Lung (tissue), 12 donors: Measurements from ENCODE around the gene LDB3. TPM values are rescaled to one million over a fixed set of nuclear protein-coding genes. Genes with fewer than 3 reads are reported as not detected.

Experiments used
- ATAC-seq: fragments of 200-7000 bp; cut with Tn5 transposase; one replicate; pipeline ENCODE4 v1.9.1; 2020; ENCODE audit warnings: moderate number of reproducible peaks; ENCODE audit not compliant: insufficient read depth, low FRiP score
- DNase-seq, 3 donors: peaks; one replicate each; pipeline ENCODE4 v3.0.0-alpha.2; 2013 to 2017
- H3K27ac ChIP-seq, 2 donors: one replicate each; pipeline ENCODE4 v1.5.1; 2013; ENCODE audit warnings: mild to moderate bottlenecking in 2 of 2, moderate library complexity in 2 of 2, control low read depth in 1 of 2, inconsistent platforms in 1 of 2, low read depth in 1 of 2, low read length in 1 of 2
- H3K27me3 ChIP-seq, 3 donors: one replicate each; pipeline ENCODE4 v1.5.1; 2013; ENCODE audit warnings: low read length in 2 of 3; ENCODE audit not compliant: control insufficient read depth in 3 of 3, insufficient read depth in 3 of 3
- H3K36me3 ChIP-seq, 4 donors: one replicate each; pipeline ENCODE4 v1.5.1; 2013; ENCODE audit warnings: low read length in 4 of 4, mild to moderate bottlenecking in 1 of 4, moderate library complexity in 1 of 4; ENCODE audit not compliant: control insufficient read depth in 4 of 4, insufficient read depth in 4 of 4
- H3K4me1 ChIP-seq, 5 donors: one replicate each; pipeline ENCODE4 v1.5.1; 2013; ENCODE audit warnings: low read length in 5 of 5, mild to moderate bottlenecking in 2 of 5, moderate library complexity in 1 of 5; ENCODE audit not compliant: control insufficient read depth in 5 of 5, insufficient read depth in 5 of 5
- H3K4me3 ChIP-seq: one replicate; pipeline ENCODE4 v1.5.1; 2013; ENCODE audit warnings: mild to moderate bottlenecking, control low read depth, moderate library complexity
- H3K9ac ChIP-seq, 2 donors: one replicate each; pipeline ENCODE4 v1.5.1; 2013; ENCODE audit warnings: low read length in 2 of 2, control low read depth in 1 of 2; ENCODE audit not compliant: insufficient read depth in 1 of 2
- H3K9me3 ChIP-seq, 4 donors: one replicate each; pipeline ENCODE4 v1.5.1; 2013; ENCODE audit warnings: low read length in 3 of 4, mild to moderate bottlenecking in 1 of 4, moderate library complexity in 1 of 4; ENCODE audit not compliant: control insufficient read depth in 4 of 4, insufficient read depth in 3 of 4
- CTCF ChIP-seq: IDR thresholded peaks from 2 replicates; pipeline ENCODE4 v1.5.1; 2012; ENCODE audit warnings: mild to moderate bottlenecking; ENCODE audit errors: control extremely low read depth, extremely low read depth
- WGBS, 2 donors: extraction: QIAGEN DNeasy Blood & Tissue Kit; methylation state at CpG; one replicate each; pipeline ENCODE4 v1.1.7; 2013; 5-methylcytosine and 5-hydroxymethylcytosine counted together
- polyA plus RNA-seq, 2 donors: library from polyadenylated mRNA; stranded (reverse); fragments of 200-250 nt; gene quantifications; one replicate each; pipeline ENCODE4 v1.2.1, GENCODE V29; 2013
- total RNA-seq, 2 donors: library from RNA; depleted of rRNA in 1 of 2; stranded (reverse); fragments of >200 nt in 1 of 2; gene quantifications; one replicate each; pipeline ENCODE4 v1.2.1, GENCODE V29; 2014 to 2021
- donor health status: control.
- donor health status: control.
- donor health status: Bipolar disorder and iron deficiency.
- donor health status: healthy.
- donor health status: DM: yes; HTN: yes; CAD: no.

LDB3 gene
- total and polyA plus RNA-seq, 4 donors = 0.37 to 3.2 (median 1.5) TPM

GRCh38 chr10:86662186-86663045, 5.9 kb upstream of the LDB3 start:
- DNase-seq (no peak), ATAC-seq (no peak)
- peaks cover 0 to 2% (median 0%) of the 10 kb centered on the region in 4 donors for H3K9me3 ChIP-seq
- TF ChIP-seq CTCF = no peak
- WGBS, 2 donors = 86 to 92% methylated on average over 17 to 19 of the region's 19 CpGs
- no peak overlapping the region for H3K4me3 ChIP-seq
- no peak overlapping the region for H3K9ac ChIP-seq
- H3K36me3 ChIP-seq = no peaks in the 10 kb centered on the region
- peak overlapping the region in 1 of 2 donors; percentile 82 for H3K27ac ChIP-seq
- H3K4me1 ChIP-seq = peaks cover 0 to 24% (median 4%) of the 10 kb centered on the region in 5 donors
- H3K27me3 ChIP-seq = no peaks in the 10 kb centered on the region

GRCh38 chr10:86663046-86663345, 5.3 kb upstream of the LDB3 start:
- Histone ChIP-seq H3K9me3 (peaks cover 0 to 2% (median 0%) of the 10 kb centered on the region in 4 donors), H3K9ac (no peak overlapping the region), H3K36me3 (no peaks in the 10 kb centered on the region), H3K27me3 (no peaks in the 10 kb centered on the region), H3K4me1 (peaks cover 0 to 24% (median 6%) of the 10 kb centered on the region in 5 donors), H3K4me3 (no peak overlapping the region), H3K27ac (peak overlapping the region in 1 of 2 donors; percentile 82)
- 87 to 94% methylated on average over 8 of the region's 8 CpGs for WGBS, 2 donors
- DNase-seq = no peak
- ATAC-seq = no peak
- TF ChIP-seq CTCF = no peak

GRCh38 chr10:86663576-86664339, 4.6 kb upstream of the LDB3 start:
- no peak overlapping the region for H3K9ac ChIP-seq
- peak in 1 of 3 donors; percentile 35 for DNase-seq
- ATAC-seq = no peak
- peaks cover 0 to 32% (median 9%) of the 10 kb centered on the region in 5 donors for H3K4me1 ChIP-seq
- peaks cover 0 to 2% (median 0%) of the 10 kb centered on the region in 4 donors for H3K9me3 ChIP-seq
- peak overlapping the region in 1 of 2 donors; percentile 82 for H3K27ac ChIP-seq
- no peaks in the 10 kb centered on the region for H3K36me3 ChIP-seq
- H3K4me3 ChIP-seq = no peak overlapping the region
- 79 to 86% methylated on average over 10 of the region's 10 CpGs for WGBS, 2 donors
- H3K27me3 ChIP-seq = no peaks in the 10 kb centered on the region
- no peak for TF ChIP-seq CTCF
